GM23248 (cell line): ENCODE measurements around the gene RSF1.

Experiments used
- EZH2 ChIP-seq: fragments of 200-600 bp; sonication (generic); IDR thresholded peaks from 2 replicates; pipeline ENCODE4 v1.6.1; 2018; ENCODE audit warnings: antibody characterized with exemption, mild to moderate bottlenecking; ENCODE audit not compliant: insufficient read depth, poor library complexity, severe bottlenecking
- EZH2phosphoT487 ChIP-seq: fragments of 200-600 bp; sonication (generic); IDR thresholded peaks from 2 replicates; pipeline ENCODE4 v1.6.1; 2018; ENCODE audit warnings: antibody characterized with exemption, moderate library complexity, mild to moderate bottlenecking, low read depth; ENCODE audit not compliant: insufficient read depth

GRCh38 chr11:77776455-77776854 lies 44.1 kb downstream of the RSF1 start:
- TF ChIP-seq EZH2phosphoT487 (no peak), EZH2 (no peak)
